HG02840 (cell line): ENCODE measurements around the gene SEMA5A.

Source experiments
- ATAC-seq: cut with Tn5 transposase; IDR thresholded peaks from one replicate; pipeline ENCODE4 v1.9.1; 2021; ENCODE audit warnings: mild to moderate bottlenecking, moderate library complexity, moderate number of reproducible peaks; ENCODE audit not compliant: unreplicated experiment, low FRiP score

SEMA5A gene

DNA sequence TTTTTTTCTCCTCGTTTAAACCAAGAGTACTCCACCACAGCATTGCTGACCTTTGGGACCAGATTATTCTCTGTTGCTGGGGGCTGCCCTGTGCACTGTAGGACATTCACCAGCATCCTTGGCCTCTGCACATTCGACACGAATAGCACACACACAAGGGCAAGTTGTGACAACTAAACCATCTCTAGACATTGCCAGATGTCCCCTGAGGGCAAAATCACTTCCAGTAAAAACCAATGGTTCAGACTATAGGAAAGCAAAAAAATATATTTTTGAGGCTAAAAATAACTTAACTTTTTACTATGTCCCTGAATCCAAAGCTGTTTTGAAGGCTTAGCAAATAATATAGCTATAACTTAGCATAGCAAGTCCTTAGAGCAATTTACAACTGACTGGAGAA, 65.9 kb downstream of the SEMA5A start:
- ATAC-seq = no peak

DNA sequence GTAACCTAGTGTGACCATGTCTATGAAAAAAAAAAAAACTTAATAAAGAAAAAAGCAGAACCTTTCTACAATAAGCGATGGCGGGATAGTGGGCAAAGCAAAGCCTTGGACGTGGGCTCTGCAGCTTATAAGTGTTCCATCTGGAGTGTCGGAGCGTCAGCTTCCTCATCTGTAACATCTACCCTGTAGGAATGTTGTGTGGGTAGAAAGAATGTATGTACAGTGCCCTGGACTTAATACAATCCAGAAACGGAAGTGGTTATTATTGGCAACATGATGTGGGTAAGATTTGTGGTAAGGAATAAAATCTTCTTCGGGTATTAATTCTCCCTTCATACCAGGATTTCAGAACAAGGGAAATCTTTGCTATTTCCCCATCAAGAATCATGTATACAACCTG, 66.5 kb downstream of the SEMA5A start:
- ATAC-seq = no peak

- no peak for ATAC-seq
These were observed 68.3 kb downstream of the SEMA5A start for GRCh38 chr5:9477537-9477936.

- ATAC-seq = no peak
These were observed 71.5 kb downstream of the SEMA5A start for GRCh38 chr5:9474219-9475002.

- ATAC-seq = no peak
These were observed 72.3 kb downstream of the SEMA5A start for GRCh38 chr5:9473624-9474023.

- ATAC-seq = no peak
These were observed 75.5 kb downstream of the SEMA5A start for GRCh38 chr5:9470410-9470809.

DNA sequence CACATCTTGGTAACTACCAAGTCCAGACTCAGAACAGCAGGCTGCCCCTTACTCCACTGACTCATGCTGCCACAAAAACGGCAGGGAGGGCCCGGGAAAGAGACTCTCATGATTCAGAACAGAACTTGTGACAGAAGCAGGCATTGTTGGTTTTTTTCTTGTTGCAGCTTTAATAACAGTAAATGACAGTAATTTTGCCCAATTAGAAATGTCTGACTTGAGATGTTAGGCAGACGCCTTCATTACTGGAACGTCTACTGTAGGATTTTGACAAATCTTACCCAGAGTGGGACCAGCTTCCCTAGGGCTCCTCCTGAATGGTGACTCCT, 77.9 kb downstream of the SEMA5A start:
- ATAC-seq = no peak

DNA sequence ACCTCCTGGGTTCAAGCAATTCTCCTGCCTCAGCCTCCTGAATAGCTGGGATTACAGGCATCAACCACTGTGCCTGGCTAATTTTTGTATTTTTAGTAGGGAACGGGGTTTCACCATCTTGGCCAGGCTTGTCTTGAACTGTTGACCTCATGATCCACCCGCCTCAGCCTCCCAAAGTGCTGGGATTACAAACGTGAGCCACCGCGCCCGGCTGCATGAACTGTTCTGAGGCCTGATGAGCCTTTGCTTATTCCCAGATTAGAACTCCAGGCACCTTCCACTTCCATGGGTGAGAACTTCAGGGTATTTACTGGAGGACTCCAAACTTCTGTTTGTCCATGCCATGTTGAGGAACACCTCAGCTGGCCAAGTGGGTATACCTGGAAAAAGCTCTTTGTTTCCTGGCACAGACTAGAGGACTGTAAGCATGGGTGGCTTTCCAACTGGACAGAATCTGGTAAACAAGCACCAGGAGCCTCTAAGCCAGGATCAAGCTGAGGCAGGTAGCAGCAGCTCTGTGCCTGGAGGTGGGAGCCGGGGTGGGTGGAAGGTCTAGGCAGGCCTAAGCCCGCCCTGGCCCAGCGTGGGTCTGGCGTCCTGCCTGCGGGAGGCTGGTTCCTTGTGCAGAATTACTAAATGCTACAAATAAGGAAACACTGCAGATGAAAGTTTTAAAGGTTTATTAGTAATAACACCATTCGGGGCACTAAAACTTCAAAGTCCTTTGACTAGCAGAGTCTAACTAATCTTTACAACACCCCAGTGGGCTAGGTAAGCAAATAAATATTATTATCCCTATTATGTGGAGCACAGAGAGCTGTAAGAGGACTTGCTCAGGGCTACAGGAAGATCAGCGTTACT, 78.4 kb downstream of the SEMA5A start:
- no peak for ATAC-seq

- ATAC-seq = no peak
These were observed 79.2 kb downstream of the SEMA5A start for GRCh38 chr5:9466697-9467096.

GRCh38 chr5:9464478-9464877, 81.4 kb downstream of the SEMA5A start:
- no peak for ATAC-seq

DNA sequence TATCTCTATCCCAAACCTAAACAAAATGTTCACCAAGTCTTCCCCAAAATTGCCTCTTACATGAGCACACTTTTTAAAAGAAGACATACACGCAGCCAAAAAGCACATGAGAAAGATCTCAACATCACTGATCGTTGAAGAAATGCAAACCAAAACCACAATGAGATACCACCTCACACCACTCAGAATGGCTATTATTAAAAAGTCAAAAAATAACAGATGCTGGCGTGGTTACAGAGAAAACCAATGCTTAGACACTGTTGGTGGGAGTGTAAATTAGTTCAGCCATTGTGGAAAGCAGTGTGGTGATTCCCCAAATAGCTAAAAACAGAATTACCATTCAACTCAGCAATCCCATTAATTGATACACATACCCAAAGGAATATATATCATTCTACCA, 83.8 kb downstream of the SEMA5A start:
- no peak for ATAC-seq

DNA sequence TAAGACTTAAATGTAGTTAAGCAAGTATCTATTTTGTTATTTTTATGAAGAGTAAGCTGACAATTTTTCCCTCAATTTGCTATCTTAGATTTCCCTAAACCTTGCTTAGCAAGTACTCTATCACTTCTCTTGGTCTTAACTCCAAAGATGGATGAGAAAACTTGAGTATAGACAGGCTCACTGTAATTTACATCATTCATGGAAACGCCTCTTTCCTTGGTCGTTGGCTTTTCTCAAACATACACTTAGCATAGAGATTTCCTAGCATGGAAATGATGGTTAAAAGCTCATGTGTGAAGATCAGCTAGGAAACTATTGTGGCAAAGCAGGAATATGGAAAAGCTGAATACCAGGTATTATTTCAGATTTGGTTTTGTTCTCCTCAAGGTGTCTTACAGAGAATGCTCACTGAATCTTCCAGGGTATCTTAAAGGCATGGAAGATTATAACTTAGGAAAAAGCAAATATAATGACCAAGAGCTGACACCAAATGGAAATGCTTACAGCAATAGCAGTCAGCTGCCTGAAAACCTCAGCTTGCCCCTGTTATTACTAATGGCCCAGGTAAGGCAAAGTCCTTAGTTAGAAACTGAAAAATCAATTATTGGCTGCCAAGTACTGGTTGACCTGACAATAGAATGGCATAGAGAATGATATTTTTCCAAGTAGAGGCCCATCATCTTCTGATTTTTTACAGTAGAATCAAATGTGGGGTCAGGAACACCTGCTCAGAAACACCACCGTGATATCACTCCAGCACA, 84.8 kb downstream of the SEMA5A start:
- ATAC-seq = no peak

GRCh38 chr5:9456435-9457042, 89.3 kb downstream of the SEMA5A start:
- ATAC-seq = no peak

DNA sequence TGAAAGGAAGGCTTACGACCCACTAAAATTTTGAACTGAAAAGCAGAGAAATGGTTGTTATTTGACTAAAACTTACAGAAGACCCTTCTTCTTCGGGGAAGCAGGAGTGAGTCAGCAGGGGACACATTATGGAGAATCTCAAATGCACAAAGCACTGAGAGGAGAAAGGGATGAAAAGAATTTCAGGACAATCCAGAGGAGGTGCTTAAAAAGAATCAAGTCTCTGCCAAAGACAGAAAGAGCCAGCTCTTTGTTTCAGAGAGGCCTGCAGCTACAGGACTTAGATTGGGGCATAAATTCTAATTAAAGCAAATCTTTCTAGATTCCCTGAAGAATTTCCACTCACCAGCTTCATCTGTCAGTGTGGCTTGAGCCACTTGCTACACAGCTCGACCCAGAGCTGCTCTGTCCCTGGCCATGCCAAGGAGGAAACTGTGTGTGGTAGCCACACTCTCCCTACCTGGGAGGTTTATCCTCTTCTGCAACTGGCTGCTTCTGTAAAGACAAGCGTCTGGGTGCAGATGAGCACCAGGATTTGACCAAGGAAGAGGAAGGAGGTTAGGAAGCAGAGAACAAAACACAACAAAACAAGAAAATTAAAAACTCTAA, 89.9 kb downstream of the SEMA5A start:
- ATAC-seq = no peak

GRCh38 chr5:9454491-9454890, 91.4 kb downstream of the SEMA5A start:
- no peak for ATAC-seq

DNA sequence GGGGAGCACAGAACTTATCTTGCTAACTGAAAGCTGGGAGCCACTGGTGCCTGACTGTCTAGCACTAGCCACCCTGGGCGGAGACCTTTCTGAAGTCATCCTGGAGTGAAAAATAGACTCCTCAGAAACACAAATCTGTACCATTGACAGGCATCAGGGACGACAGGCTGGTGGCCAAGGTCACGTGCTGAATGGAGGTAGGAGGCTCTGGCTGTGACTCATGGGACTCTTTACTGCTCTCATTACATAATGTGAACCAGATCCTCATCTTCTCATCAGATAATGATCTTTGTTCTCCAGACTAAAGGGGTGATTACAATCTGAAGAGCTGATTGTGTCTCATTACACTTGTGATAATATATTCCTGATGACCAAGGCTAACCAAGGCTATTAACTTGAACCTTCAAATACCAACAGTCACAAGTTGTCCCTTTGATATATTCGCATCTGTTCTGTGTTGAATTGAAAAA, 91.8 kb downstream of the SEMA5A start:
- ATAC-seq = no peak

DNA sequence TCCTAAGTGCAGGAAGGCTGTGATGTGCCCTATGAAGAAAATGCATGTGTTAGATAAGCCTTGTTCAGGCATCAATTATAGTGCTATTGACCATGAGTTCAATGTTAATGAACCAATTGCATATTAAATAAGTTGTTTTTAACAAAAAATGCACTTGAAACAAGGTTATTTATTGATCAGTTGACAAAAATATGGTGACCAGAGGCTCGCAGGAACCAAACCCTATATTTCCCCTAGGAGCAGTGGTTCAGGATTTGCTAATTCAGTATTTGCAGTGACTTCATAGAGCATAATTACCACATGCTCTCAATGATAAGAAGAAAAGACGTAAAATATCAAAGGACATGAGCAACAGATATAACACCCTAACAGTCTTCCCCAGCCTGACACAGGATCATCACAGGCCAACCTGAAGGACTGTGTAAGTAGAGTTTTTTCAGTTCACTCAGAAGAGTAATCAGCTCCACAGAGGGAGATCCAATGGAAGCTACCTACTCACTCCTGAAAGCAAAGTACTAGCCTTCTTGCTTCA, 92.3 kb downstream of the SEMA5A start:
- no peak for ATAC-seq

DNA sequence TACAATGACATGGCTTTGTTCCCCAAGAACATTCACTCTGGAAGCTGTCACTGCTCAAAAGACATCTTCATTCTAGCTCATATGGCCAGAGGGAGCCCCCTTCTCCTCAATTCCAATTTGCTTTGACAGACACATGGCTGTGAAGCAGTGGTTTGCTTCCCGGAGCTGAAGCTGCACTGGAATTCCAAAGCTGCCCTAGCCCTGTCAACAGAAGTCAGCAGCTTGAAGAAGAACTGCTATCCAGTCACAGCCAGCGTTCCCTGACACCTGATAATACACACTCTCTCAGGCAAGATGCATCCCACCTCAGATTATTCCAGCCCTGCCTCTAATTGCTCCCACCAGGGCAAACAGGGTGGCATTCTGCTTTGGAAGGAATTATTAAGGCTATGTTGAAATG, 93.7 kb downstream of the SEMA5A start:
- ATAC-seq = no peak

DNA sequence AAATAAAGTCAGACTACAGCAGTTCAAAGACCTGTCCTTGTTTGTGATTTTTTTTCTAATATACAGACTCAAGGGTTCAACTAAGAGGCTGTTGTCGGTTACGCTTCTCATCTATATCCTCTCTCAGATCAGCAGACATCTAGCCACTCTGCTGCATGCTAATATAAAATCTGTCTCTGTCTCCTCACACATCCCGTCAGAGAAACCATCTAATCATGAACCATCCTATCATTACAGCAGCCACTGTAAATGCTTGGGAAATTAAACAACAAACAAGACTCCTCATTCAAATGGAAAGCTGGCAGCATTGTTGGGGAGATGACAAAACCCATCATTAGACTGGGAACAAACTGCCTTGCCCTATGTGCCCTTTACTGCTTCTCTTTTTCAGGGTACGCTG, 94.8 kb downstream of the SEMA5A start:
- ATAC-seq = no peak

DNA sequence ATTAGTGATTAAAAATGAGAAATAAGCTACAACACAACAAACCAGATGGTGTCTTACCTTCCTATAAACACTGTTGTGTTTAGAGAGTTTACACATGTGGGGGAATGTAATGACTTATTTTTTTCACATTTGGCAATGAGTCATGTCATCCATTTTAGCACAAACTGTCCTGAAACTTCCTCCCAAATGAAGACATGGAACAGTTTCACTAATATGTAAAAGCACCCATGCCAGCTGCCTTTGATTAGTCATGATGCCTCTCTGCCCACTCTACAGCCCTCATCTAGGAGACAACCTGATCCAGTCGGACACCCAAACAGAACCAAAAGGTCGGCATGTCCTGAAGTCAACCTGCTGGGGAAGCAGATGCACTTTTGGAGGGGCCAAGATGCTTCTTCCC, 98.2 kb downstream of the SEMA5A start:
- no peak for ATAC-seq
